H1 (cell line): ENCODE results near the gene STARD8. TPM values are rescaled to one million over a fixed set of nuclear protein-coding genes. Genes with fewer than 3 reads are reported as not detected.

ENCODE experiments used
- CTCF ChIA-PET: fragments of 300-600 bp; sonication (Branson Sonifier 250); formaldehyde crosslinking; loops from one replicate; lab custom pipeline; 2021; ENCODE audit not compliant: partially characterized antibody; lab: Charles Lee
- POLR2A ChIA-PET: fragments of 300-600 bp; sonication (Branson Sonifier 250); formaldehyde crosslinking; loops from one replicate; lab custom pipeline; 2021; ENCODE audit warnings: inconsistent platforms; ENCODE audit not compliant: partially characterized antibody; lab: Charles Lee
- DNase-seq, 2 experiments: peaks; one replicate each; pipeline versions ENCODE4 v3.0.0 to v3.0.0-alpha.2; 2010 to 2022; ENCODE audit warnings: low spot score in 2 of 2, low read depth in 1 of 2, mixed read lengths in 1 of 2
- FAIRE-seq: peaks from 2 replicates; lab custom pipeline; 2011; peaks lifted over from hg19 to GRCh38; lab: Jason Lieb, UNC
- H2AFZ ChIP-seq: 2 replicates; pipeline ENCODE4 v1.8.1; 2012; ENCODE audit warnings: low read length, inconsistent platforms
- H2AK5ac ChIP-seq: 2 replicates; pipeline ENCODE4 v1.6.1; 2013; ENCODE audit warnings: low read depth, low read length
- H2BK120ac ChIP-seq: replicated peaks from 2 replicates; pipeline ENCODE3; 2013; ENCODE audit warnings: low read depth, low read length, inconsistent platforms
- H2BK12ac ChIP-seq: 2 replicates; pipeline ENCODE4 v1.6.1; 2013; ENCODE audit warnings: low read depth, low read length
- H2BK15ac ChIP-seq: 2 replicates; pipeline ENCODE4 v1.6.1; 2013; ENCODE audit warnings: low read length
- H2BK20ac ChIP-seq: 2 replicates; pipeline ENCODE4 v1.6.1; 2013; ENCODE audit warnings: low read length
- H2BK5ac ChIP-seq: 2 replicates; pipeline ENCODE4 v1.6.1; 2013; ENCODE audit warnings: low read depth, low read length
- H3K14ac ChIP-seq: 2 replicates; pipeline ENCODE4 v1.6.1; 2013; ENCODE audit warnings: inconsistent platforms; ENCODE audit not compliant: insufficient read length
- H3K18ac ChIP-seq: 2 replicates; pipeline ENCODE4 v1.6.1; 2013; ENCODE audit warnings: low read length; ENCODE audit errors: extremely low read depth
- H3K23ac ChIP-seq: 2 replicates; pipeline ENCODE4 v1.6.1; 2013; ENCODE audit warnings: inconsistent platforms; ENCODE audit not compliant: insufficient read length
- H3K23me2 ChIP-seq: 2 replicates; pipeline ENCODE4 v1.6.1; 2013; ENCODE audit warnings: low read depth, low read length
- H3K27ac ChIP-seq: 2 replicates; pipeline ENCODE4 v1.6.1; 2011; ENCODE audit warnings: low read depth, low read length, inconsistent platforms
- H3K27me3 ChIP-seq, 4 experiments: replicated peaks in 1 of 4; 1 replicate in 1 of 4; 2 replicates in 3 of 4; pipeline versions ENCODE4 v1.6.1 to v1.8.1; 2011 to 2013; ENCODE audit warnings: low read length in 3 of 4, mild to moderate bottlenecking in 3 of 4, inconsistent platforms in 2 of 4, mixed read lengths in 2 of 4, moderate library complexity in 1 of 4; ENCODE audit not compliant: control insufficient read depth in 3 of 4, insufficient read depth in 3 of 4; ENCODE audit errors: extremely low read depth in 1 of 4
- H3K36me3 ChIP-seq, 4 experiments: 2 replicates each; pipeline versions ENCODE4 v1.6.1 to v1.8.1; 2011 to 2013; ENCODE audit warnings: mild to moderate bottlenecking in 4 of 4, low read length in 3 of 4, moderate library complexity in 2 of 4, control low read depth in 1 of 4, inconsistent platforms in 1 of 4; ENCODE audit not compliant: insufficient read depth in 4 of 4, control insufficient read depth in 2 of 4
- H3K4ac ChIP-seq: replicated peaks from 2 replicates; pipeline ENCODE3; 2013; ENCODE audit warnings: low read length, low read depth, mixed read lengths, inconsistent platforms; ENCODE audit not compliant: insufficient read length
- H3K4me1 ChIP-seq, 4 experiments: replicated peaks in 1 of 4; 1 replicate in 1 of 4; 2 replicates in 3 of 4; pipeline versions ENCODE4 v1.6.1 to v1.8.1; 2011 to 2013; ENCODE audit warnings: low read length in 3 of 4, inconsistent platforms in 2 of 4, mixed read lengths in 1 of 4; ENCODE audit not compliant: insufficient read depth in 4 of 4, control insufficient read depth in 3 of 4
- H3K4me2 ChIP-seq, 2 experiments: 2 replicates each; pipeline versions ENCODE4 v1.6.1 to v1.8.1; 2011 to 2013; ENCODE audit warnings: low read depth in 2 of 2, low read length in 2 of 2, control low read depth in 1 of 2, inconsistent platforms in 1 of 2, mild to moderate bottlenecking in 1 of 2; ENCODE audit not compliant: insufficient read depth in 1 of 2
- H3K4me3 ChIP-seq, 4 experiments: fragments of 200-600, 300-600 bp in 1 of 4; sonication (generic), shearing (Covaris generic), sonication (Bioruptor Twin) in 1 of 4; 2 replicates each; pipeline versions ENCODE4 v1.5.1 to v1.8.1; 2011 to 2016; ENCODE audit warnings: low read length in 4 of 4, low read depth in 3 of 4, control low read depth in 2 of 4, inconsistent platforms in 2 of 4, mild to moderate bottlenecking in 2 of 4, mixed read lengths in 1 of 4, moderate library complexity in 1 of 4; ENCODE audit not compliant: insufficient read depth in 2 of 4; ENCODE audit errors: extremely low read depth in 1 of 4
- H3K56ac ChIP-seq: replicated peaks from 2 replicates; pipeline ENCODE3; 2013; ENCODE audit warnings: low read depth, mild to moderate bottlenecking, mixed read lengths, low read length, inconsistent platforms; ENCODE audit not compliant: insufficient read length
- H3K79me1 ChIP-seq: 2 replicates; pipeline ENCODE4 v1.6.1; 2013; ENCODE audit warnings: low read depth, low read length, control low read depth
- H3K79me2 ChIP-seq, 2 experiments: 2 replicates each; pipeline versions ENCODE4 v1.6.1 to v1.8.1; 2012 to 2013; ENCODE audit warnings: low read length in 2 of 2, mild to moderate bottlenecking in 2 of 2, inconsistent platforms in 1 of 2; ENCODE audit not compliant: insufficient read depth in 2 of 2, control insufficient read depth in 1 of 2
- H3K9ac ChIP-seq, 4 experiments: replicated peaks in 1 of 4; 1 replicate in 1 of 4; 2 replicates in 3 of 4; pipeline versions ENCODE4 v1.6.1 to v1.8.1; 2011 to 2013; ENCODE audit warnings: low read depth in 3 of 4, low read length in 3 of 4, control low read depth in 2 of 4, mild to moderate bottlenecking in 2 of 4, moderate library complexity in 2 of 4, inconsistent platforms in 1 of 4; ENCODE audit errors: extremely low read depth in 1 of 4
- H3K9me3 ChIP-seq, 2 experiments: 2 replicates each; pipeline versions ENCODE4 v1.6.1 to v1.8.1; 2012 to 2013; ENCODE audit warnings: mild to moderate bottlenecking in 2 of 2, moderate library complexity in 2 of 2, control low read depth in 1 of 2, inconsistent platforms in 1 of 2, low read depth in 1 of 2, low read length in 1 of 2, mixed read lengths in 1 of 2; ENCODE audit not compliant: insufficient read depth in 2 of 2
- H4K20me1 ChIP-seq, 2 experiments: replicated peaks in 1 of 2; 2 replicates each; pipeline versions ENCODE3 to v1.8.1; 2011 to 2013; ENCODE audit warnings: inconsistent platforms in 2 of 2, low read length in 2 of 2, mild to moderate bottlenecking in 1 of 2; ENCODE audit not compliant: insufficient read depth in 2 of 2, control insufficient read depth in 1 of 2
- H4K5ac ChIP-seq: 2 replicates; pipeline ENCODE4 v1.6.1; 2013; ENCODE audit warnings: low read length, low read depth, mixed read lengths, inconsistent platforms; ENCODE audit not compliant: insufficient read length
- H4K8ac ChIP-seq: 2 replicates; pipeline ENCODE4 v1.8.0; 2013; ENCODE audit warnings: mild to moderate bottlenecking, moderate library complexity, low read length, inconsistent platforms; ENCODE audit not compliant: insufficient read depth; ENCODE audit errors: extremely low read depth
- H4K91ac ChIP-seq: replicated peaks from 2 replicates; pipeline ENCODE3; 2013; ENCODE audit warnings: low read length, mixed read lengths, inconsistent platforms; ENCODE audit not compliant: insufficient read length
- ASH2L ChIP-seq: fragments of 200-600, 300-600 bp; sonication (generic); IDR thresholded peaks from one replicate; pipeline ENCODE4 v1.7.1; 2017; ENCODE audit warnings: low read length
- SUZ12 ChIP-seq: fragments of 200-600 bp; sonication (generic); IDR thresholded peaks from 2 replicates; pipeline ENCODE4 v1.6.1; 2012; ENCODE audit warnings: mild to moderate bottlenecking, inconsistent platforms, low read length, moderate library complexity, mixed read lengths
- WGBS, 2 experiments: shearing (Covaris generic) in 1 of 2; methylation state at CpG; one replicate each; pipeline versions ENCODE4 v1.1.6 to v1.1.7; 2013 to 2015; ENCODE audit warnings: low lambda C conversion rate in 2 of 2, mixed read lengths in 2 of 2, inconsistent platforms in 1 of 2, low coverage in 1 of 2, missing lambda C conversion rate in 1 of 2; ENCODE audit not compliant: insufficient replicate concordance in 2 of 2, insufficient coverage in 1 of 2, insufficient read length in 1 of 2; ENCODE audit errors: extremely low coverage in 1 of 2, missing lambda C conversion rate in 1 of 2; 5-methylcytosine and 5-hydroxymethylcytosine counted together
- polyA plus RNA-seq, 7 experiments: library from polyadenylated mRNA; depleted of rRNA in 3 of 7; stranded (reverse) in 5 of 7; unstranded in 2 of 7; fragments of >200 nt in 5 of 7; fragments of 200-250 nt in 2 of 7; gene quantifications; 1 replicate in 5 of 7; 2 replicates in 1 of 7; 4 replicates in 1 of 7; pipeline versions ENCODE4 v1.2.1 to v1.2.3, GENCODE V29; 2011 to 2013; ENCODE audit warnings: missing spikeins in 2 of 7, mixed read lengths in 2 of 7
- total RNA-seq: library from RNA; stranded (reverse); fragmentation: NEBNext Ultra II Directional; extraction: Animal tissue kit (Norgen Biotek cat#: 25700); gene quantifications from 2 replicates; pipeline ENCODE4 v1.2.1, GENCODE V29; 2021

The STARD8 gene
- total and polyA plus RNA-seq, 2 of the 8 experiments (the other 6 are each of a cell fraction or from before 2014, with no cell fraction given): 1.8 to 3.8 TPM

DNA sequence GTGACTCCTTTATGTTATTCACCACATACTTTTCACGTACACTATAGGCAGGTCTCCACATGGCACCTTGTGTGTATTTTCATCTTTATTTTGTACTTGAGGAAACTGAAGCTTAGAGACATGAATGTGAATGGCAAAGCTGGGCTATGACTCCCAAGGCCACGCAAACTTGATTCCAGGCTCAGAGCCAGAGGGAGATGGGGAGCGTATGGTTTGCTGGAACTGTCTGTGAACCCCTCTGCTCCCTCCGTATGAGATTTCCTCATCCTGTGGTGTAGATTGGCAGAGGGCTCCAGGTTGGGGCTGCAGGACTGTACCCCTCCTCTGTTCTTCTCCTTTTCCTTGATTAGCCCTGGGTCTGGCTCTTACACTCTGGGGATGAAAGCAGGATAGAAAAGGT is 16.1 kb upstream of the STARD8 start:
- Histone ChIP-seq H3K14ac (no peak overlapping the region), H2AFZ (no peak overlapping the region), H2BK20ac (no peak overlapping the region), H3K23me2 (no peaks in the 10 kb centered on the region), H4K20me1 (no peaks in the 10 kb centered on the region), H3K9ac (no peak overlapping the region), H4K91ac (no peak overlapping the region), H2BK12ac (no peak overlapping the region), H3K27me3 (no peaks in the 10 kb centered on the region), H2BK15ac (no peak overlapping the region), H4K8ac (no peak overlapping the region), H3K4ac (no peak overlapping the region), H3K18ac (no peak overlapping the region), H3K4me3 (no peak overlapping the region), H3K36me3 (no peaks in the 10 kb centered on the region), H3K4me2 (no peak overlapping the region), H4K5ac (no peak overlapping the region), H3K79me2 (no peaks in the 10 kb centered on the region), H2BK5ac (no peak overlapping the region), H3K27ac (no peak overlapping the region), H2BK120ac (no peak overlapping the region), H3K4me1 (no peaks in the 10 kb centered on the region), H3K9me3 (no peaks in the 10 kb centered on the region), H3K56ac (no peak overlapping the region), H2AK5ac (no peak overlapping the region), H3K23ac (no peak overlapping the region), H3K79me1 (no peaks in the 10 kb centered on the region)
- FAIRE-seq: no peak
- no peak for DNase-seq
- ChIA-PET CTCF (no interaction called here), POLR2A (no interaction called here)
- WGBS, 2 experiments: 96% methylated on average over 2 of the region's 4 CpGs; no CpG with 5 or more reads in 1 of the 2 experiments
- no peak for TF ChIP-seq ASH2L
- no peak for TF ChIP-seq SUZ12
